HS-5 (cell line): ENCODE measurements around the gene B4GALT7.
A peak's percentile ranks its signal among the peaks of the same experiment; 100 is the strongest.
"Not testable (repeated sequence)": the region's sequence is repeated elsewhere in the genome, so short reads cannot be mapped to it uniquely, and the experiment has no call there.

Source experiments
- DNase-seq: peaks from one replicate; pipeline ENCODE4 v3.0.0-alpha.2; 2012; ENCODE audit warnings: low read depth

The B4GALT7 gene, protein sequence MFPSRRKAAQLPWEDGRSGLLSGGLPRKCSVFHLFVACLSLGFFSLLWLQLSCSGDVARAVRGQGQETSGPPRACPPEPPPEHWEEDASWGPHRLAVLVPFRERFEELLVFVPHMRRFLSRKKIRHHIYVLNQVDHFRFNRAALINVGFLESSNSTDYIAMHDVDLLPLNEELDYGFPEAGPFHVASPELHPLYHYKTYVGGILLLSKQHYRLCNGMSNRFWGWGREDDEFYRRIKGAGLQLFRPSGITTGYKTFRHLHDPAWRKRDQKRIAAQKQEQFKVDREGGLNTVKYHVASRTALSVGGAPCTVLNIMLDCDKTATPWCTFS

DNA sequence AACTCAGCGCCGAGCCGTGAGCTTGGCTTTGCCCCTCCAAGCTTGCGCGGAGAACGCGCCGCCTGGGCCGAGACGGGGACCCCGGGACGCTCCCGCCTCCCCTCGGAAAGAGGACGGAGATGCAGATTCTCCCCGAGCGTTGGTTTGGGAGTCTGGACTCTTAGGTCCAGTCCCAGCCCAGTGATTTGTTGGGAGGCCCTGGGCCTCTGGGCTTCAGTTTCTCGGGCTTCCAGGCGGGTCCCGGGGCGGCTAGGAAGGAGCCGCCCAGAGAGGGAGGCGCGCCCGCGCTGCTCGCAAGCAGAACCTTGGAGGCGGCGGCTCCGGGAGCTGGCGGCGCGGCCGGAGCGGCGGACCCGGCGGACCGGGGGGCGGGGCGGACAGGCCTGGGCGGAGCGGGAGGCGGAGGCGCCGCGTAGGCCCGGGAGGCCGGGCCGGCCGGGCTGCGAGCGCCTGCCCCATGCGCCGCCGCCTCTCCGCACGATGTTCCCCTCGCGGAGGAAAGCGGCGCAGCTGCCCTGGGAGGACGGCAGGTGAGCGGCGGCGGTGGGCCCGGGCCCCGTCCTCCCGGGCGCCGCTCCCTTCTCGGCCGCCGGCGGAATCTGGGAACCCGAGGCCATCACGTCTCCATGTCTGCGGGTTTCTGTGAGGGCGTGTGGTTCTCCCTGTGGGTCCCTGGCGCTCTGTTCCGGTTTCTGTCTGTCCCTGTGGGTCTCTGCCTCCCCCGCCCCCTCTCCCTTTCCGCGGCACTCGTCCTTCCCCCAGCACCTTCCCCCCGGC lies at the start of gene B4GALT7:
Gene B4GALT7, plus strand, starts transcription at position 402 of the 777 bp plus-strand sequence. Its CDS starts 79 bp downstream, at position 481.
- peak; percentile 33 for DNase-seq

DNA sequence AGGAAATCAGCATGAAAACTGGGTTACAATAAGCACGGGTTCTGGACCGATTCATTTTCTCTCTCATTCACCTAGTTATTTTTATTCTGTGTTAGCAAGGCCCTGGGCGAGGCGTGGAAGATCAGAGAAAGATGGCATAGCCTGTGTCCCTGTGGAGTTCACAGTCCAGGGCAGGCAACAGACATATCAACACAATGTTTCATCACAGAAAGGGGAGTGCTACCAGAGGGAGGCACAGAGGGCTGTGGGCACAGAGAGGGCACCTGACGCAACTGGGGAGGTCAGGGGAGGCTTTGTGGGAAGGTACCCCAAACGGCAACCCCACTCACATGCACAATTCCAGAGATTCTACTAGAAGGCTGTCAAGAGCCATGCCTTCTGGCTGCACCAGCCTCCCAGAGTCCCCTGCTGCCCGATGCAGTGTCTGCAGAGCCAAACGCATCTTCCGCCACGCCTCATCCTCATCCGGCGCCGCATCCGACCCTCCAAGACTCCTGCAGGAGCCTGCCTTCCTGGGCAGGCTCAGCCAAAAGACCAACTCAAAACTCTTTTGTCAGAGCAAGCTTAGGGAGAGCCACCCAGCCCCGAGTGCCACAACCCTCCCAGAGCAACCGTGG lies 47.0 kb upstream of the B4GALT7 start:
- DNase-seq = no peak

DNA sequence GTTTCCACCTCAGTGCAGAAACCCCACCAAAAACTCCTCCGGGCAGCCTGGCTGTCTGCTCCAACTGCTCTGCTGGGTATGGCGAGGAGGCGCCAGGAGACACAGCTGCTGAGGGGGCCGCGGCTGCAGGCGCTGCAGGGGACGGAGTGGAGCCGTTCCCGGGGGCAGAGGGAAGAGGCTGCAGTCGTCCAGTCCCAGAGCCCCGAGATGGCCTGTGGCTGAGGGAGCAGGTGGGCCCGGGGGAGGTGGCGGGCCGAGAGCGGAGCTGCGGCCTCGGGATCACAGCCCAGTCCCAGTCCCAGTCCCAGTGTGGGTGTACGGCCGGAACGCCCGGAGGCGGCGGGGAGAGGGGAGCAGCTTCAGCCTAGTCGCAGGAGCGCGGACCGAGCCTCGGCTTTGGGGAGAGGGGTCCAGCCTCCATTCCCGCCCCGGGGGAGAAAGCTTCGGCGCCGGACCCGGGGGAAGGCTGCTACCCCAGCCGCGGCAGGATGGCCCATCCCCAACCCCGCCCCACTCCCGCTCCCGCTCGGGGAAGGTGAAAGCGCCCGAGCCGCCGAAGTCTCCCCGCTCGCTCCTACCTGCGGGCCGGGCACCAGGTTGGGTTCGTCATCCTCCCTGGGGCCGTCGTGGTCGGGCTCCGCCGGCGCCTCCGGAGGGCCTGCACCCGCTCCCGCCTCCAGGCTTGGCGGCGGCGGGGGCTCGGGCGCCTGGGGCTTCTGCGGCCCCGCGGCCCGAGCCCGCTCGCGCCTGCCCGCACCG lies 46.1 kb upstream of the B4GALT7 start:
- DNase-seq = no peak

DNA sequence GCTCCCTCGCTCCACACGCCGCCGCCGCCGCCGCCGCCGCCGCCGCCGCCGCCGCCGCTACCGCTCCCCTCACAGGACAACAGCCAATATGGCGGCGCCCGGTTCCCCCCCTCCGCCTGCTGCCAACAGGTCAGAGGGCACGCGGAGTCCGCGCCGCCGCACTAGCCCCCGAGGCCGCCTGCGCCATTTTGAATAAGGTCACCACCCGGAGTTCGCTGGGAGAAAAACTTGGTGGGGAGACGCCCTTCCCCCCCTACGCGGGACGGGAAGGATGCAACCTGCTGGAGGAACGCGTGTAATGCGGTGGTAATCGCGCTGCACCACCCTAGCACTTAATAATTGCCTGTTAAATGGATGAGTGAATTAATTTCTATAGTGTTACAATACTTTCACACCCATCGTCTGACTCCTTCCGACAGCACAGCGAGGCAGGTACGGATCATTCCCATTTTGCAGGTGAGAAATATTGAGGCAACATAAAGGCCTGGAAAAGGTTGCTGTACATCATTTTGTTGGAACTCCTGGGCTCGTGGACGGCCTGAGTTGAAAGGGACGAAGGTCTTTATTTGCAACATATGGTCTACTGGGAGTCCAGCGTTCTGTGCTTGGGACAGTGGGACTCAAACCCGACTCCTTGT lies 45.3 kb upstream of the B4GALT7 start, which contains the start of gene FAM193B:
Gene FAM193B, minus strand, starts transcription at position 90 of the 638 bp plus-strand sequence. CDS start 105 bp downstream, outside the sequence.
- peak; percentile 68 for DNase-seq

DNA sequence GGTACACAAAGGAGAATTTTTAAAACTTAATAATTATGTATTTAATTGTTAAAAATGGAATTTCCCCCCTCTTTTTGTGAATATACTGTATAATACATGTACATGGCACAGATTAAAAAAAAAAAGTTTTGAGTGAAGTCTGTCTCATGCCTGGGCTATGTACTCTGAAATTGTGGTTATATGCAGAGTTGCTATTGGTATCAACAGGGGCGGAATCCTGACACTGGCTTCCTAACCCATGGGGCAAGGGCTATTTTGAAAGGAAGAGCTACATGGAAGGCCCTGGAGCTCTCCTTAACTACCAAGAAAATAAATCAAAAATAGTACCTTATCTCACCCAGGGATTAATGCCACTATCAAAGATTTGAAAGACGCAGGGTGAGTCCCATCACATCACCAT lies 44.7 kb upstream of the B4GALT7 start:
- DNase-seq = no peak

DNA sequence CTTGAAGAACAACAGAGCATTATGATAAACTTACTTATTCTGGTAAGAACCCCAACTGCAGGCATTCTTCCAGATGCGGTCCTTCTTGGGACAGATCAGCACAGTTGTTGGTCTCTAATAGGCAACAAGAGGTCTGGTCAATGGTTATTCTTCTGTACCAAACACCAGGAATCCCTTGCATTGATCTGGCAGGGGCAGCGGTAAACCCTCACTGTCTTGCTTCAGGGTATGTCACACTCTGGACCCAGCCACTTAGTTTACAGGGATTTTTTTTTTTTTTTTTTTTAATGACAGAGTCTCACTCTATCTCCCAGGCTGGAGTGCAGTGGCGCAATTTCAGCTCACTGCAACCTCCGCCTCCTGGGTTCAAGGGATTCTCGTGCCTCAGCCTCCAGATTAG lies 44.3 kb upstream of the B4GALT7 start:
- DNase-seq = no peak

DNA sequence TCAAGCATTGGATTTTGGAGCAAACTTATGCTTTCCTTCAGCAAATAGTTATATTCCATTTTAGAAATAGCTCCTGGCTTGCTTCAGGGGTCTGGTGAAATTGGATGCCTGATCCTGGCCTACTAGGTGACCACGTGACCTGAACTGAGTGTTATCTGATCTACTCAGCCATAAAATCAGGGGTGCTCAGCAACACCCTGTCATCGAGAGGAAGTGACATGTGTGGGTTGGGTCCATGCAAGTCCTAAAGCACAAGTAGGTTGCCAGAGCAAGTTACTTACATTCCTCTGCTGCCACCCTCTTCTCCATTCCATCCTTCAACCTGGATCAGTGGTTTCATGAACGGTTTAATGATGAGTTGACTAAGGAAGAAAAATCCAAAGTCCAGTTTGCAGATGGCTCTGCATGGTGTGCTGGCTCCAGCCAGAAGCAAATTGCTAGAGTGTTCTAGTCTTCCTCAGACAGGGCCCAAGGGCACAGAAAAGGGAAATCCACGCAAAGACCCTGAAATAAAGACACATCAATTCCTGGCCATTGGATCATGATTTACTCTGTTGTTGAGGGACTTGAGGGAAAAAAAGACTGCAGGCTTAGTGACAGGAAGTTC lies 42.8 kb upstream of the B4GALT7 start:
- DNase-seq = no peak

DNA sequence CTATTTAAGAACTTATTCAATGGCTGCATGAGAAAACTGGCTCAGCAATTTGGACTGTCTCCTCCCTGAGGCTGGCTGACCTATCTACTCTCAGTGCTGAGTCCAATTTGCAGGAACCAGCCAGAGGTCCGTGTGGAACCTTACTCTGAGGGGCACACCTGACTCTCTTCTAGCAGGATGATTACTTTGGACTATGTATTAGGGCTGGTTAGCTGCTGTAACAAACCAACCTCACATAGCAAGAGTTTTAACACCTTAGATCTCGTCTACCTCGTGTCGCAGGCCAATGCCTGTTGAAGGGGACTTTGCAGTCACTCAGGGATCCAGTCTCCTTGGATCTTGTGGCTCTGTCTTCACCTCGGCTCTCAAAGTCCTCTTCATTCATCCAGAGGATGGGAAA lies 42.1 kb upstream of the B4GALT7 start:
- DNase-seq = no peak

DNA sequence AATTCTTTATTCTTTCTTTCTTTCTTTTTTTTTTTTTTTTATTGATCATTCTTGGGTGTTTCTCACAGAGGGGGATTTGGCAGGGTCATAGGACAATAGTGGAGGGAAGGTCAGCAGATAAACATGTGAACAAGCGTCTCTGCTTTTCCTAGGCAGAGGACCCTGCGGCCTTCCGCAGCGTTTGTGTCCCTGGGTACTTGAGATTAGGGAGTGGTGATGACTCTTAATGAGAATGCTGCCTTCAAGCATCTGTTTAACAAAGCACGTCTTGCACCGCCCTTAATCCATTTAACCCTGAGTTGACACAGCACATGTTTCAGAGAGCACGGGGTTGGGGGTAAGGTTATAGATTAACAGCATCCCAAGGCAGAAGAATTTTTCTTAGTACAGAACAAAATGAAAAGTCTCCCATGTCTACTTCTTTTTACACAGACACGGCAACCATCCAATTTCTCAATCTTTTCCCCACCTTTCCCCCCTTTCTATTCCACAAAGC lies 40.4 kb upstream of the B4GALT7 start:
- not testable (repeated sequence) for DNase-seq

DNA sequence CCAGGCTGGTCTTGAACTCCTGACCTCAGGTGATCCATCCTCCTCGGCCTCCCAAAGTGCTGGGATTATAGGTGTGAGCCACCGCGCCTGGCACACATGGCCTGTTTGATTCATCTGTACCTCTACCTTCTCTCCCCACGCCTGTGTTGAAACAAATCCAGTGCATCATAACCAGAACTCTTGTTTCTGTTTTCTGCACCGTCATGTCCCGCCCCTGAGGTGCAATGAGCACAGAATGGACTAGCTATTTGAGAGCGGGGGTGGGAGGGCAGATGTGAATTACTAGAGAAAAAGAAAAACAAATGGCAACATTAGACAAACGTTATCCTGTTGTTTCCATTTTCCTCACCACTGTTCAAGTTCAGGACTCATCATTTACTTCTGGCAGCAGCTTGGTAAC lies 34.9 kb upstream of the B4GALT7 start:
- DNase-seq = no peak

DNA sequence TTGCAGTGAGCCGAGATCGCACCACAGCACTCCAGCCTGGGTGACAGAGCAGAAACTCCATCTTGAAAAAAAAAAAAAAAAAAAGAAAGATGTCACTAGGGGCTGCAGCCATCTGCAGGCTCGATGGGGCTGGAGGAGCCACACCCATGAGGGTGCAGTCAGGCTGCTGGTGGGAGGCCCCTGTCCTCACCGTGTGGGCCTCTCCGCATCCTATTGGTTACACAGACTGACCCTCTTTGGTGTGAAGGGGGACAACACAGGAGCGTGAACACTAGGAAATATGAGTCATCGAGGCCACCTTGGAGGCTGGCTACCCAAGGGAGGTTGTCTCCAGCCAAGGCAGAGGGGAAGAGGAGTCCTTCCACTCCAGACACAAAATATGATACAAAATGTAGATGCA lies 31.6 kb upstream of the B4GALT7 start:
- DNase-seq = no peak

DNA sequence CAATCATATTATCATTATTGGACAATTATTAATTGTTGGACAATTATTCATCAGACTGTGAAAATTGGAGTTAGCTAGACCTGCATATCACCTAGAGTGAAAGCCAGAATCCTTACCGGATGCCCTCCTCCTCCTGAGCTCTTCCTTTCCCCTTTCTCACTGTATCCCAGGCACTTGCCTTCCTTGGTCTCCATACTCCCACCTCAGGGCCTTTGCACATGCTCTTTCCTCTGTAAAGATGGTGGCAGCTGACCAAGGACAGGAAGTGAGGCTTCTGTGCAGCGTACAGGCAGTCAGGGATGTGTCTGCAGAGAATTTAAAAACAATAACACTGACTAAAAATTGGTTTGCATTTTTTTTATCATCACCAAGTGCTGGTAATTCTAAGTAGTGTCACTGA lies 30.0 kb upstream of the B4GALT7 start:
- no peak for DNase-seq

DNA sequence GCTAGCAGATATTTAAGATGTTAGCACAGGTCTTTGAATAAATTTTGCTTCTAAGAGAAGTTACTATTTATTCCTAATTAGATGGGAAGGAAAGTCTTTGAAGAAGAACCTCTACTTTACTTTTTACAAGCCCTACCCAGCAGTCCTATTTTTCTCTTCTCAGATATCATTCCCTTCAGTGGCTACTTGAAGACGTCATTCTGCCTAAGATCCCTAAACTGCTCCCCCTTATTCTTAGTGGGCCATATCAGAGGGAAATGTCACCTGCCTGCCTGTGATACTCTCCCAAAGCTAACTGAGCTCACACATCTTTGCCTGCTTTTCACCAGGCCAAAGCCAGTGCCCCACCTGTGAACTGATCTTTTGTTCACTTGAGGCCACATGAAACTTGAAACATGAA lies 24.4 kb upstream of the B4GALT7 start:
- DNase-seq = no peak

DNA sequence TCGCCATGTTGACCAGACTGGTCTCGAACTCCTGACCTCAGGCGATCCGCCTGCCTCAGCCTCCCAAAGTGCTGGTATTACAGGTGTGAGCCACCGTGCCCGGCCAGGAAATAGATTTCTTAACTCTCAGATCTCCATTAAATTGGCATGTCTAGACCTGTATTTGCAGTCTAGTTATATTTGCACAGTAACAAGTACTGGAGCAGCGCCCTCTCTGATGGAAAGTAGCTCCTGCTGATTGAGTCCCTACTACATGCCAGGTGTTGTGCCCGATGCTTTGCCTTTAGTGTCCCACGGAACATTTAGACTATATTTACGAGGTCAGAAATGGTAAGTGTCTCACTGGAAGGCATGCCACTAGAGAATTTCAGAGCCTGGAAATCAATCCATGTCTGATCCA lies 23.8 kb upstream of the B4GALT7 start:
- DNase-seq = no peak

DNA sequence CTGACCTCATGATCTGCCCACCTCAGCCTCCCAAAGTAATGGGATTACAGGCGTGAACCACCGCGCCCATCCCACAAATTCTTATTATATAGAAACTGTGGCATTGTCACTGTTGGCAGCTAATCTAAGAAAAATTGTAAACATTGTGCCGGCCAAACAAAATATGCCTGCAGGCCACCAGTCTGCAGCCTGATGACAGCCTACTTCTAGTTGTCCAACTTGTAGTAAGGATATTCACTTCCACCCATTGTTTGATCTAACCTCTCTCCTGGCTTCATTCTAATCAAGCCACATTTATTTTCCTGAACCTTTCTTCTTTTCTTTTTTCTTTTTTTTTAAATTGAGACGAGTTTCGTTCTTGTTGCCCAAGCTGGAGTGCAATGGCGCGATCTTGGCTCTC lies 21.6 kb upstream of the B4GALT7 start:
- DNase-seq = no peak

DNA sequence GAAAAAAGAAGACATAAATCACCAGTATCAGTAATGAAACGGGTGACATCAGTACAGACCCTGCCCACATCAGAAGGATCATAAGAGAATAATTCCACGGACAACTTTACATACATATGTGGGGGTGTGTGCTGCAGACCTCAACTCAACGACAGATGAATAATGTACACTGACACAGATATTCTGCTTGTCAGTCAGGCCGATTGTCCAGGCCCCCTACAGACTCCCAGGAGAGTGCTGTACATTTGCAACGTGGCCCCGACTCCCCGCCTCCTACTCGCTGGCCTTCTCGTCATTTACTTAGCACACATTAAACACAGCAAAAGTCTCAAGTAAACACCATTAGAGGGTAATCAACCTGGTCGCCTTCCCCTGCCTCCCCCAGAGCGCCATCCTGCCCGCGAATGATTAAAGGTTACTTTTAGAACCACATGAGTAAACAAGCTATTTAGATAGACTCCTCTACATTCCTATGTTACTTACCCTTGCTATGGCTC lies 11.5 kb upstream of the B4GALT7 start:
- DNase-seq = no peak

DNA sequence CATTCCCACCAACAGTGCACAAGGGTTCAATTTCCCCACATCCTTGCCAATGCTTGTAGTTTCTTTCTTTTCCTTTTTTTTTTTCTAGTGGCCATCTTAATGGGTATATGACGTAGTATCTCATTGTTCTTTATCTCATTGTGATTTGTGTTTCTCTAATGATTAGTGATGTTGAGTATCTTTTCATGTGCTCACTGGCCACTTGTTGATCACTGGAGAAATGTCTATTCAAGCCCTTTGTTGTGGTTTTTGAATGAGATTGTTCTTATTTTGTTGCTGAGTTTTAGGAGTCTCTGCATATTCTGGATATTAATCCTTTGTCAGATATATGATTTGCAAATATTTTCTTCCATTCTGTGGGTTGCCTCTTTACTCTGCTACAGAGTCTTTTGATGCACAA lies 9.5 kb upstream of the B4GALT7 start:
- no peak for DNase-seq

DNA sequence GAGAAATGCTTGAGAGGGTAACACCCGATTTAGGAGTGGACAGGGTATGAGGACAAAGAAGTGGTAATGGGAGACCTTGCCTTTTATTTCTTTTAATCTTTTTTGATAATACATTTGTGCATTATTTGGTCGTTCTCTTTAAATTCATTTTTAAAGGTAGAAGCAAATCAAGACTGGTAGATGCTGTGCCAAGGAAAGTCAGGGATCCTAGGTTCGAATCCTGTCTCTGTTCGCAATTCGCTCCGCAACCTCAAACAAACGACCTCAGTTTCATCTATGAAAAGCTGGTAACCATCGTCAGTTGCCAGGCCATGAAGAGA lies 8.3 kb upstream of the B4GALT7 start:
- no peak for DNase-seq

DNA sequence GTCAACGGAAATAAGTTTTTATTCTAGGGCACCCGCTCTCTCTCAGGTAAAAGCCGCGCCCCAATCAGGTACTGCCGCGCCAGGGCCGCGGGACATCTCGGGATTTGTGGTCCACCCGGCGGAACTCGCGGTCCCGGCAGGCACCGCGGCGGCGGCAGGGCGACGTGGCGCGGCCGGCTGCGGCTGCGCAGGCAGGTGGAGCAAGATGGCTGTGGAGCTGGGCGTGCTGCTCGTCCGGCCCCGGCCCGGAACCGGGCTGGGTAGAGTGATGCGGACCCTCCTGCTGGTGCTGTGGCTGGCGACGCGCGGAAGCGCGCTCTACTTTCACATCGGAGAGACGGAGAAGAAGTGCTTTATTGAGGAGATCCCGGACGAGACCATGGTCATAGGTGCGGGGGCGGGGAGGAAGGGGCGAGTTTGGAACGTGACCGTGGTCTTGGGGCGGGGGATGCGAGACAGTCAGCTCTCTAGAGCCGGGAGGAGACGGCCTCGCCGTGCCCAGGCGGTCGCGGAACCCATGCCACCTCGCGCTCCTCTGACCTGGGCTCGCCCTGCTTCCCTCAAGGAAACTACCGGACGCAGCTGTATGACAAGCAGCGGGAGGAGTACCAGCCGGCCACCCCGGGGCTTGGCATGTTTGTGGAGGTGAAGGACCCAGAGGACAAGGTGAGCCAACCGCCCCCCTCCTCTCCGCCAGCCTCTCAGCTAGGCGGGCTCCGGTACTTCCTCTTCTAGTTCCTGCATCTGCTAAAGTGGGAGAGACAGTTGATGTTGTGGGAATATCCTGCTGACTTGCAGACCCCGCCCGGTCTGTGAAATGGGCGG lies 7.7 kb upstream of the B4GALT7 start, which contains the start of gene TMED9:
Gene TMED9, plus strand, starts transcription at position 194 of the 825 bp plus-strand sequence. Its CDS starts 12 bp downstream, at position 206.
- DNase-seq = no peak

DNA sequence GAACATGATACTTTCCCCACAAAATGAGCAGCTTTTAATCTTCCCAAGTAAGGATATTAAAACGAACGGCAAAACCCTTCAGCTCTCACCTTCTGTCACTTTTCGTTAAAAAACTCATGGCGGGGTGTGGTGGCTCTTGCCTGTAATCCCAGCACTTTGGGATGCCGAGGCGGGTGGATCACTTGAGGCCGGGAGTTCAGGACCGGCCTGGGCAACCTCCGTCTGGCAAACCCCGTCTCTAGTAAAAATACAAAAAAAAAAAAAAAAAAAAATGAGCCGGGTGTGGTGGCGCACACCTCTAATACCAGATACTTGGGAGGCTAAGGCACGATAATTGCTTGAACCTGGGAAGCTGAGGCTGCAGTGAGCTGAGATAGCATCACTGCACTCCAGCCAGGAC lies 7.0 kb upstream of the B4GALT7 start:
- no peak for DNase-seq
